Smooth muscle cell (in vitro differentiated cells): ENCODE measurements around the gene CDH16. TPM values are rescaled to one million over a fixed set of nuclear protein-coding genes. Genes with fewer than 3 reads are reported as not detected.
A peak's percentile ranks its signal among the peaks of the same experiment; 100 is the strongest.

Experiments used
- DNase-seq: peaks from one replicate; lab custom pipeline; 2025; ENCODE audit not compliant: unreplicated experiment; lab: John Stamatoyannopoulos, UW
- H2AFZ ChIP-seq: fragments of 200-600 bp; sonication (generic); 2 replicates; pipeline ENCODE4 v1.6.0; 2016; ENCODE audit warnings: antibody characterized with exemption, low read depth, mild to moderate bottlenecking
- H3F3A ChIP-seq: fragments of 200-600 bp; sonication (generic); 2 replicates; pipeline ENCODE4 v1.6.0; 2017; ENCODE audit warnings: antibody characterized with exemption, low read depth
- H3K27ac ChIP-seq: fragments of 200-600 bp; sonication (generic); 2 replicates; pipeline ENCODE4 v1.5.1; 2016; ENCODE audit warnings: low read depth, mild to moderate bottlenecking
- H3K27me3 ChIP-seq: fragments of 200-600 bp; sonication (generic); 2 replicates; pipeline ENCODE4 v1.6.1; 2016; ENCODE audit warnings: low read depth, mild to moderate bottlenecking
- H3K36me3 ChIP-seq: fragments of 200-600 bp; sonication (generic); 2 replicates; pipeline ENCODE4 v1.5.1; 2016; ENCODE audit warnings: low read depth
- H3K4me1 ChIP-seq: fragments of 200-600 bp; sonication (generic); 2 replicates; pipeline ENCODE4 v1.5.1; 2016; ENCODE audit warnings: low read depth
- H3K4me2 ChIP-seq: fragments of 200-600 bp; sonication (generic); 2 replicates; pipeline ENCODE4 v1.6.0; 2016; ENCODE audit warnings: mild to moderate bottlenecking
- H3K4me3 ChIP-seq: fragments of 200-600 bp; sonication (generic); 2 replicates; pipeline ENCODE4 v1.5.1; 2016; ENCODE audit warnings: mild to moderate bottlenecking
- H3K79me2 ChIP-seq: fragments of 200-600 bp; sonication (generic); 2 replicates; pipeline ENCODE4 v1.6.0; 2016; ENCODE audit warnings: low read depth, mild to moderate bottlenecking
- H3K9ac ChIP-seq: fragments of 200-600 bp; sonication (generic); 2 replicates; pipeline ENCODE4 v1.6.0; 2016; ENCODE audit warnings: low read depth
- H3K9me3 ChIP-seq: fragments of 200-600 bp; sonication (generic); replicated peaks from 2 replicates; pipeline ENCODE4 v1.5.1; 2016; ENCODE audit warnings: low read depth
- H4K20me1 ChIP-seq: fragments of 200-600 bp; sonication (generic); 2 replicates; pipeline ENCODE4 v1.6.0; 2016; ENCODE audit warnings: low read depth
- WGBS: methylation state at CpG from one replicate; pipeline ENCODE4 v1.1.7; 2016; ENCODE audit warnings: low lambda C conversion rate; 5-methylcytosine and 5-hydroxymethylcytosine counted together
- polyA plus RNA-seq: library from polyadenylated mRNA; unstranded; fragments of >200 nt; fragmentation: Nextera tagmentation; extraction: Ambion mirVana; gene quantifications from 2 replicates; pipeline ENCODE4 v1.2.1, GENCODE V29; 2016
- total RNA-seq: library from RNA; depleted of rRNA; stranded (reverse); fragments of >200 nt; gene quantifications from 2 replicates; pipeline ENCODE4 v1.2.3, GENCODE V29; 2014
- TF ChIP-seq, protein P1 (sequence below): fragments of 200-600 bp; sonication (generic); IDR thresholded peaks from 2 replicates; pipeline ENCODE4 v1.5.1; 2017; ENCODE audit warnings: borderline replicate concordance, mild to moderate bottlenecking, antibody characterized with exemption; ENCODE audit not compliant: insufficient read depth, poor library complexity, severe bottlenecking

CDH16 gene
- total and polyA plus RNA-seq, 2 experiments from 2014 or later, result not detected

DNA sequence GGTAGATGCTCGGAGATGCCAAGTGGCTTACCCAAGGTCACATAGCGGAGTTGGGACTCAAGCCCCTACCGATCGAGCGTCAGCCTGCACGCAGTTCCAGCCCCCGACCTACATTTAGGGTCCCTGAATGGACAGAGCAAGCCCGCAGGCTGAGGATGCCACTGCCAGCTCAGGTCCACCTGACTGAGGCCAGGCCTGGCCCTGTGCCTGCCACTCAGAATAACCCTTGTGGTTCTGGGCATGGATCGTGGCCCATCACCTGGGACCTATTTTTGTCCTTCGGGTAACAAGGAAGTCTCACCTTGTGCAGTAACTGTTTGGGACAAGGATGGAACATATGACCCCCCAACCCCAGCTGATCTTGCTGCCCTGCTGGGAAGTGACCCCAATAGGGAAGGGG, 17.1 kb downstream of the CDH16 start:
- Histone ChIP-seq H3K4me2 (no peak overlapping the region), H3K9me3 (no peaks in the 10 kb centered on the region), H3K4me1 (peaks cover 11% of the 10 kb centered on the region), H3F3A (peaks cover 11% of the 10 kb centered on the region), H3K27me3 (no peaks in the 10 kb centered on the region), H3K27ac (peak overlapping the region; percentile 29), H3K9ac (no peak overlapping the region), H3K79me2 (no peaks in the 10 kb centered on the region), H2AFZ (no peak overlapping the region), H4K20me1 (no peaks in the 10 kb centered on the region), H3K4me3 (no peak overlapping the region), H3K36me3 (no peaks in the 10 kb centered on the region)
- 98% methylated on average over 10 of the region's 10 CpGs for WGBS
- DNase-seq, result no peak
- TF ChIP-seq, protein P1, sequence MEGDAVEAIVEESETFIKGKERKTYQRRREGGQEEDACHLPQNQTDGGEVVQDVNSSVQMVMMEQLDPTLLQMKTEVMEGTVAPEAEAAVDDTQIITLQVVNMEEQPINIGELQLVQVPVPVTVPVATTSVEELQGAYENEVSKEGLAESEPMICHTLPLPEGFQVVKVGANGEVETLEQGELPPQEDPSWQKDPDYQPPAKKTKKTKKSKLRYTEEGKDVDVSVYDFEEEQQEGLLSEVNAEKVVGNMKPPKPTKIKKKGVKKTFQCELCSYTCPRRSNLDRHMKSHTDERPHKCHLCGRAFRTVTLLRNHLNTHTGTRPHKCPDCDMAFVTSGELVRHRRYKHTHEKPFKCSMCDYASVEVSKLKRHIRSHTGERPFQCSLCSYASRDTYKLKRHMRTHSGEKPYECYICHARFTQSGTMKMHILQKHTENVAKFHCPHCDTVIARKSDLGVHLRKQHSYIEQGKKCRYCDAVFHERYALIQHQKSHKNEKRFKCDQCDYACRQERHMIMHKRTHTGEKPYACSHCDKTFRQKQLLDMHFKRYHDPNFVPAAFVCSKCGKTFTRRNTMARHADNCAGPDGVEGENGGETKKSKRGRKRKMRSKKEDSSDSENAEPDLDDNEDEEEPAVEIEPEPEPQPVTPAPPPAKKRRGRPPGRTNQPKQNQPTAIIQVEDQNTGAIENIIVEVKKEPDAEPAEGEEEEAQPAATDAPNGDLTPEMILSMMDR, result no peak

DNA sequence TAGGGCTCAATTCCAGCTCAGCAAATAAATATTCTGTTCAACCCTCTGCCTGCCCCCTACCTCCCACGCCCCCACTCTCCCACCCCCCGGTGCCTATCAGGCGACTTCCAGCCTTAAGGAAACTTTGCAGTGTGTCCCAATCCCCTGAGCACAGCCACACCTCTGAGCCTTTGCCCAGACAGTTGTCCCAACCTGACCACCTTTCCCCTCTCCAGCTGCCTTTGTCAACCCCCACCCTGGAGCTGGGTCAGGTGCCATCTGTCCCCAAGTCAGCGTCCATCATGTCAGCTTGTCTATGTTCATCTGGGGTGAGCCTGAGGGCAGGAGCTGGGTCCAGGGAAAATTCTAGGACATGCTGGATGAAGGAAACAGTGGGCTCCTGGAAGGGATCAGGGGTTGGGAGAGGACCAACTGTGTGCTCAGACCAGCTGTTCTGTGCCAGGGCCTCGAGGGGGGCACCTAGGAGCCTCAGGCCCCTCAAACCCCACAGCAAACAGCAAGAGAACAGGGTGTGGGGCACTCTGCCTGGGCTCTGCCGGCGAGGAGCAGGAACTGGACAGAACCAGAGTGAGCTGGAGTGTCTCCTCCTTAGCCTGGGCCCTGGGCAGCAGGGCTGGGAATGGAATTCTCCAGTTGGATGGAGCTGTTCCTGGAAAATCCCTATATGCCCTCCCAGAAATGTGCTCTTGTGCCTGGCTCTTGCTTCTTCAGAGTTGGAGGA, 17.8 kb downstream of the CDH16 start:
- WGBS, result 60% methylated on average over 7 of the region's 7 CpGs

DNA sequence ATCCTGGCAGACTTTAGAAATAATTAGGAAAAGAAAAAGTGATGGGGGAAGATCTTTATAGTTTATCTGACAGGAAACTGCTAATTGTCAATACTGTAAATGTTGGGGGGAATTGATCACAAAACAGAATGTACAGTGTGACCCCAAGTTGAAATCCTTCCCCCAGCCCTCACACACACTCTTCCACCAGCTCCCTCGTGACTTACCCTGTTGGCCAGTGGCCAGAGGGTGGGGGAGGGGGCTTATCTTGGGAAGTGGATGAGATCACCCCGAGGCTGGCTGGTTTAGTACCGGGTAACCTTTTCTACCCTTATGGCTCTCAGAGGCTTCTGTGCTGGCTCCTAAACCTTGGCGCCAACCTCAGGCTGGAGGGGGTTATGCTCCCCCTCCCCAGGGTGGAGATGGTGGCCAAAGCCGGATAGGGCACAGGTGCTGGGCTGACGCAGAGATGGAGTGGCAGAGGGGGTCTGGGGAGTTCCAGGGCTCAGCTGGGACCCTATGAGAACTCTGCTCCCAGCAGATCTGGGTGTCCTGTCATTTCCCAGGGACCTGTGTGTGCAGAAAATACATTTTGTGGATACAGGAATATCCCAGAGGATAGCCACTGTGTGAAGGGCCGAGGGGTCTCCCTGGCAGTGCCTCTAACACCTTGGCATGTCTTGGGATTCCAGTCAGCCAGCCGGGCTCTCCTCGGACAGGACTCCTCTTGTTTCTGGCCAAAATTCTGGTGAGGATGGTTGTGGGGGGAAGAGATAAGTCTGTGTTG, 18.6 kb downstream of the CDH16 start:
- no peak overlapping the region for H3K4me3 ChIP-seq
- H3K4me2 ChIP-seq, result peak overlapping the region; percentile 67
- H3K4me1 ChIP-seq, result peaks cover 2% of the 10 kb centered on the region
- H4K20me1 ChIP-seq, result no peaks in the 10 kb centered on the region
- no peaks in the 10 kb centered on the region for H3K27me3 ChIP-seq
- H3K9me3 ChIP-seq, result no peaks in the 10 kb centered on the region
- TF ChIP-seq, protein P1, result no peak
- WGBS, result 38% methylated on average over 9 of the region's 9 CpGs
- no peaks in the 10 kb centered on the region for H3K79me2 ChIP-seq
- H2AFZ ChIP-seq, result no peak overlapping the region
- H3K36me3 ChIP-seq, result no peaks in the 10 kb centered on the region
- peak; percentile 52 for DNase-seq
- H3K9ac ChIP-seq, result peak overlapping the region; percentile 54
- peaks cover 11% of the 10 kb centered on the region for H3F3A ChIP-seq
- peak overlapping the region; percentile 65 for H3K27ac ChIP-seq

More for the DNA sequence above, 17.8 kb downstream of the CDH16 start:
- Histone ChIP-seq H3F3A (peaks cover 11% of the 10 kb centered on the region), H4K20me1 (no peaks in the 10 kb centered on the region), H3K9me3 (no peaks in the 10 kb centered on the region), H3K79me2 (no peaks in the 10 kb centered on the region), H3K9ac (peak overlapping the region; percentile 39), H3K27me3 (no peaks in the 10 kb centered on the region), H3K4me1 (peaks cover 10% of the 10 kb centered on the region), H3K27ac (peak overlapping the region; percentile 65), H3K4me3 (no peak overlapping the region), H3K4me2 (peak overlapping the region; percentile 67), H3K36me3 (no peaks in the 10 kb centered on the region), H2AFZ (no peak overlapping the region)
- no peak for DNase-seq
- TF ChIP-seq, protein P1, result no peak
